Activated naive CD4-positive, alpha-beta T cell treated with anti-CD3 and anti-CD28 coated beads, Interleukin-2, amount 50 U/mL, for 72 hours (primary cell): ENCODE measurements around the gene PIK3CA. TPM values are rescaled to one million over a fixed set of nuclear protein-coding genes. Genes with fewer than 3 reads are reported as not detected.
A peak's percentile ranks its signal among the peaks of the same experiment; 100 is the strongest.

Source experiments
- ATAC-seq, 2 donors: fragments of 150-1000 bp; cut with Tn5 transposase; 2 replicates each; pipeline ENCODE4 v1.10.0; 2021; ENCODE audit warnings: mild to moderate bottlenecking in 2 of 2, moderate library complexity in 2 of 2
- DNase-seq, 2 donors: peaks; one replicate each; pipeline ENCODE4 v3.0.0; 2021 to 2022; ENCODE audit warnings: low spot score in 2 of 2
- H3K27ac Mint-ChIP-seq, 2 donors: one replicate each; pipeline ENCODE4 v1.8.0; 2022; ENCODE audit warnings: mild to moderate bottlenecking in 2 of 2, mixed read lengths in 2 of 2
- H3K36me3 Mint-ChIP-seq, 2 donors: one replicate each; pipeline ENCODE4 v1.8.0; 2022; ENCODE audit warnings: mixed read lengths in 2 of 2
- H3K9me3 Mint-ChIP-seq, 2 donors: one replicate each; pipeline ENCODE4 v1.8.0; 2022; ENCODE audit warnings: mixed read lengths in 2 of 2
- total RNA-seq, 2 donors: library from RNA; stranded (reverse); gene quantifications; one replicate each; pipeline ENCODE4 v1.2.3, GENCODE V29; 2022

The PIK3CA gene
- total RNA-seq, 2 donors from 2014 or later: 9.0 to 16.0 TPM

DNA sequence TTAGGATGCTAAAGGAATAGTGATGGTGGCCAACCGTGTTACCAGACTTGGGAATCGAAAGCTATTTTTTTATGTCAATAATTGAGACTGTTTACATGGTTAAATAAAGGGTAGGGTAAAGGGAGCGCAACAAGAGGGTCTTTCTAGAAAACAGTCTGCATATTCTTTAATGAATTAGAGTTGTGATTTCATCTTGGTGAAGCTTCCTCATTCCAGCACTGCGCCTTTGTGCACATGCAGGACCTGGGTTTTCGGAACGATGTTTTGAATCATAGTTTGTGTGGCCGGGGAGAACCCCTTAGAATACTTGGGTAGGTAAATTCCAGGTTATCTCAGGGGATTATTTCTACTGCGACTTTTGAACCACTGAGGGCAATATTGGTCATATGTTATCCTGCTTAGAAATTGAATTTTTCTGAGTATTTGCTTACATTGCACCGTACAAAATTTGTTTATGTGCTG lies 1.3 kb downstream of the PIK3CA start:
- H3K36me3 Mint-ChIP-seq: no peaks in the 10 kb centered on the region
- H3K27ac Mint-ChIP-seq: peak overlapping the region in 1 of 2 donors; percentile 97
- peak; percentile 38 to 63 for DNase-seq
- no peaks in the 10 kb centered on the region for H3K9me3 Mint-ChIP-seq
- peak; percentile 18 to 56 for ATAC-seq

DNA sequence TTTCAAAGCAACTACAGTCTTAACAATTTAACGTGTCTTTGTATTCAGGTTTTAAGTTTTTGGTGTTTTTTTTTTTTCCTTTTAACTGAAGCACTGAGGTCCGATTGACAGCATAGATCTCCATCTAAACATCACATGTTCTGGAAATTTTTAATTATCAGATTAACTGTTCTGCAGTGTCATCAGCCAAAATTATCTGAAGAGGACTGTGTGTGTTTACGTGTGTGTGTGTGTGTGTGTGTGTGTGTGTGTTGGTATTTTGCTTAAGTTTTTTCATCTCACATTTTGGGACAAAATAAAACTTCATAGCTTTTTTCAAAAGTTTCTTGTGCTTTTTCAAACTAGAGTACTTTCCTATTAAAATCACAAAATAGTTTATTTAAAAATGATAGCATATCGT lies 1.8 kb downstream of the PIK3CA start:
- H3K36me3 Mint-ChIP-seq: no peaks in the 10 kb centered on the region
- H3K27ac Mint-ChIP-seq: no peak overlapping the region
- no peak for DNase-seq
- ATAC-seq: no peak
- no peaks in the 10 kb centered on the region for H3K9me3 Mint-ChIP-seq

DNA sequence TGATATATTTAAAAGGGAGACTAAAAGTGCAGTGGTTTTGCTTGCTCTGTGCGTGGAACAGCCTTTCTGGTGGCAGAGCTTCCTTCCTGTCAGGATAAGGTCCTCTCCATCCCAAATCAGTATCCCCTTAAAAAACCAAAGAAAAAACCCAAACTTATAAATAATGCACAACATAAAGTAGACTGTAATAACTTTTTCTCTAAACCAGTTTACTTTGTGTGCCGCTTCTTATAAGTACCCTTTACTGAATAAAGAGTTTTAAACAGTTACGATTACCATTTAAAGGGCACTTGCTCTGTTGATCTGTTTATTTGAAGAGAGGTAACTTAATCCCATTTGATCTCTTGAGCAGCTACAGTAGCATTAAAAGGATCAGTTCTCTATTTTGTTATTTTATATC lies 2.5 kb downstream of the PIK3CA start:
- ATAC-seq: no peak

DNA sequence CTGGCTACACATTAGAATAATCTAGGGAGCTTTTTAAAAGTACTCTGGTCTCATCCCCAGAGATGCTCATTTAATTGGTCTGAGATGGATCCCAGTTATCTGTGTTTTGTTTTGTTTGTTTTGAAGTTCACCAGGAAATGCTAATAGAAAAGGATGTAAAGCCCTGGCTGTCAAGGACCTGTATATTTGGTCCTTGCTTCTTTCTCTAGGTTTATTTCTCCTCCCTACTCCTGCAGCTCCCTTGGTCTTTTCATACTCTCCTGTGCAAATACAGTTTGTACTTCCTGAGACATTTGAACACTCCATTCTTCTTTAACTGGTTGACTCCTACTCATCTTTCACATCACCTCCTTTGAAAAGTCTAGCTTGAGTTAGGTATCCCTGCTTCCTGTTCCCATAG lies 3.3 kb downstream of the PIK3CA start:
- no peaks in the 10 kb centered on the region for H3K36me3 Mint-ChIP-seq
- H3K9me3 Mint-ChIP-seq: no peaks in the 10 kb centered on the region
- H3K27ac Mint-ChIP-seq: no peak overlapping the region
- DNase-seq (no peak), ATAC-seq (no peak)

More for the DNA sequence above, 2.5 kb downstream of the PIK3CA start:
- DNase-seq: no peak
- no peaks in the 10 kb centered on the region for H3K36me3 Mint-ChIP-seq
- H3K9me3 Mint-ChIP-seq: no peaks in the 10 kb centered on the region
- no peak overlapping the region for H3K27ac Mint-ChIP-seq

DNA sequence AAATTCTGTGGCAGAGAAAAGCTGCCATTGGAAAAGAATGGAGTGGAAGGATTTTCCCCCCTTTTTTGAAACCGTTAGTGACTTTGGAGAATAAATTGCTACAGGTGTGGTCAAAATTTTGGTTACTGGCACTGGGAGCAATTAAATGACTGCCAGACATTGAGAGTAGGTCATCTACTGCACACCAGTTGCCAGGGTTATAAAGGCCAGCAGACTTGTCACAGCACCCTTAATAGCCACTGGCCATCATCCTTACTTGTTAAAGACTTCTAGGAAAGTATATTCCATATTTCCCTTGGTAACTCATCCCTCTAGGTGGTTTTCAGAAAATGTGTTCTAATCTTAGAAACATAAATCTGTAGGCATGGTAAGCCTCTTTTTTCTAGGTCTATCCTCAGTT lies 8.0 kb downstream of the PIK3CA start:
- no peak for DNase-seq
- ATAC-seq: no peak
- Mint-ChIP-seq H3K9me3 (peaks cover 0 to 4% of the 10 kb centered on the region in 2 donors), H3K36me3 (no peaks in the 10 kb centered on the region), H3K27ac (no peak overlapping the region)

DNA sequence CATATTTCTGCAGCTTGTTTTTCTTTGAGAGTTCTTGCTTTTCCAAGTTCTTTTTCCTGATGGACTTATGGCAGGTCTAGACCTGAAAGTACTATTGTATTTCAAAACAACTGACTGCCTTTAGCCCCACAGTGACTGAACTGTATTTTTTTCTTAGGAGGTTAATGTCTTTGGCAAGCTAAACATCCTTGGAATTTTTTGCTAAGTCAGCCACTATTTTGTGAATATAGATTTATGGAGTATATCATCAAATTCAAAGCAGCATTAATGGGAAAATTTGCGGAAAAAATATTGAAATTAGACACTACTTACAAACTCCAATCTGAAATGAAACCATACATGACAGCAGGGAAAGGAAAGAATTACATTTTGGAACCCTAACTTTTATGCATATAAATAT lies 8.6 kb downstream of the PIK3CA start:
- Mint-ChIP-seq H3K27ac (no peak overlapping the region), H3K9me3 (peaks cover 0 to 7% of the 10 kb centered on the region in 2 donors), H3K36me3 (no peaks in the 10 kb centered on the region)
- no peak for DNase-seq
- no peak for ATAC-seq

DNA sequence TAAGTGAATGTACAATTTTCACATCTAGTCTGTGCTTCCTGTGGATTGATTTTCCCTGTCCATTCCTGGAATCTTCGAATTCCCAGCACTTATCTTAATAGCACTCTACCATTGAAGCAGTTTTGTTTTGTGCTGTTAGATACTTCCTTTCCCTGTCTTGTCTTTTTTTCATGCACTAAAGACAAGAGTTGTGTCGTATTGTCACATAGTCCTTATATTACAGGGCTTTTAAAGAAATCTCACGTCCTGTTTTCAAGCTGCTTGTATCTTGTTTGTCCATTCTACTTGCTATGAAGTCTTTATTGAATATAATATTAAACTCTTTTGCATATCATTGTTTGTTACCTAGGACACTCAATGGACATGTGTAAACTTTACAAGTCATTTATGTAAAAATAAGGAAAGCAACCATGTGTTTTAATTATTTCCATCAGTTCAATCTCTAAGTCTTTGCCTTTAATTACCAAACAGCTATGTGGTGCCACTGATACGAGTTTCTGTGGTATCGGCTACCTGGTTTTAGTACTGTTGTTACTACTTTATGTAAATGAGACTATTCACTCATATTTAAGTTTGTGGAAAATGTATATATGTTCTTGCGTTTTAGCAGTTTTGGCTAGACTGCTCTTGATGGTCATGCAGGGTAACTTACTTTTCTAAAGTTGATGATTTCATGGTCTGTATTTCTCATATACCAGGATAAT lies 10.3 kb downstream of the PIK3CA start:
- Mint-ChIP-seq H3K9me3 (peaks cover 0 to 7% of the 10 kb centered on the region in 2 donors), H3K27ac (no peak overlapping the region), H3K36me3 (no peaks in the 10 kb centered on the region)
- no peak for DNase-seq
- peak; percentile 36 to 75 for ATAC-seq

DNA sequence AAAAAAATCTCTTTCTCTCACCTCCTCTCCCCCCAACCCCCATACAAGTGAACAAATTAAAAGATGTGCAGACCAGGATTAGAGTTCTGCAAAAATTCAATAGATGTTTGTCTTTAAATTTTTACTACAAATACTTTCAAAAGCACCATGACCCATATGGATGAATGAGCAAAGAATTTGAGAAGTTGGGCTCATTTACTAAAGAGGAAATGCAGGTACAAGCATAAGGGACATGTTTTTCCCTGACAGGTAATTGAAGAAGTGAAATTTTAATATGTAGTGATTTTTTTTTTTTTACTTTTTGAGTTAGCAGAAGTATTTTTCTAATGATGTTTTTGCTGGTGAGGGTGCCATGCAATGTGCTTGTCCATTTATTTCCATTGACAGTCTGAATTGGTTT lies 15.3 kb downstream of the PIK3CA start:
- H3K9me3 Mint-ChIP-seq: peaks cover 0 to 7% of the 10 kb centered on the region in 2 donors
- DNase-seq (no peak), ATAC-seq (no peak)
- H3K27ac Mint-ChIP-seq: no peak overlapping the region
- no peaks in the 10 kb centered on the region for H3K36me3 Mint-ChIP-seq

DNA sequence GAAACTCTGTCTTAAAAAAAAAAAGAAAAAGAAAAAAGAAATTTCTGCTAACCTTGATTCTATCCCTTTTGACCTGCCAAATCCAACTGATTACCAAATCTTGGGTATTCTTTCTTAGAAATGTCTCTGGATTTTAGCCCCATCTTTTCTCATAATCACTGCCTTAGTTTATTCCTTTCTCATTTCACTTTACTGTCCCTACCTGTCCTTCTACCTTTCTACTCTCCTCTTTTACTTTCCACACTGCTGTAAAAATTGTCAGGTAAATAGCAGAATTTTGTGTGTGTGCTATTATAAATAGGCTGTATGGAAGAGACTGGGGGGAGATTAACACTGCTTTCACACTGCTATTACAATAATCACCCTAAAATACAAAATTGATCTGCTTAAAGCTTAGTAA lies 16.7 kb downstream of the PIK3CA start:
- H3K27ac Mint-ChIP-seq: no peak overlapping the region
- ATAC-seq (no peak), DNase-seq (no peak)
- peaks cover 2 to 7% of the 10 kb centered on the region in 2 donors for H3K36me3 Mint-ChIP-seq
- H3K9me3 Mint-ChIP-seq: peaks cover under 1 to 7% of the 10 kb centered on the region in 2 donors

DNA sequence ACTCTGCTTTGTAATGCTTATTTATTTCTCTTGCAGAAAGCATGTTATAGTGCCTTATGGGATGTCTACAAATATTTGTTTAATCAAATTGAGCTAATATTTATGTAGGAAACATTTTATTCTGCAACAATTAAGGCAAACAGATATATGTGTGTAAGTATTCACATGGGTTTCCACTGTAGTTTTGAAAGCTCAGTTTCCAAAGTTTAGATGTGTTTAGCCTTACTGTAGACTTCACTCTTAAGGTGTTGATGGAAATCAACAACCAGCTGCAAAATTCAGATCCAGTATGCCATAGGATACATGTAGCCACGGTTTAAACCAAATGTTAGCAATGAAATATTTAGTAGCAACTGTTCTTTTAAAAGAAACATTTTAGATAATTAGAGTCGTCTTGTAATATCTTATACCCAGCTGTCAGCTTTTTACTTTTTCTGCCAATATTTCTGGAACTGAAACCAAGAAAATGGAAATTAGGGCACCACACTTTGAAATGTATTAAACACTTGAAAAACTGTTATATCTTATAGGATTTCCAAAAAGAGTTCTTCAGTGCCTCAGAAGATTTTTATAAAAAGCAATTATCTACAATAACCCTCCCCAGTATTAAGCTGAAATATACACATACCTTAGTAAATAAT lies 18.5 kb downstream of the PIK3CA start:
- Mint-ChIP-seq H3K9me3 (peaks cover 3 to 12% of the 10 kb centered on the region in 2 donors), H3K36me3 (peaks cover 5 to 19% of the 10 kb centered on the region in 2 donors)

DNA sequence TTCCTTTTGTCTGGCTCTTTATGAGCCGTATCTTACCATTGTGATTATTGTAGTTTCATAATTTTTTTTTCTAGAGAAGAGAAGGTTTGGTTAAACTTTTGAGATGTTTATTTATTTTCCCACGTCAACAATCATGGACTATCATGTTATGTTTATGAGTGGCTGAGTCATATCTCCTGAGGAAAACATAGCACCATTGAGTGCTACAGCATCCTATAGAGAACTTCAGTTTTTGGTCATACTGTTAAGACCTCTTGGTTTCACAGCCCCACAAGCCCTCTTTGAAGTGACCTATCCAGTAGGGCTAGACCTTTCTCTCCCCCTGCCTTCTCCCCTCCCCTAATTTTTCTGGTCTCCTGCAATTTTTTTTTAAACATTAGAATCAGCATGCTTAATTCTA lies 20.8 kb downstream of the PIK3CA start:
- Mint-ChIP-seq H3K9me3 (peaks cover 3 to 12% of the 10 kb centered on the region in 2 donors), H3K36me3 (peaks cover 5 to 19% of the 10 kb centered on the region in 2 donors), H3K27ac (no peak overlapping the region)
- DNase-seq (no peak), ATAC-seq (no peak)

More for the DNA sequence above, 18.5 kb downstream of the PIK3CA start:
- H3K27ac Mint-ChIP-seq: no peak overlapping the region
- ATAC-seq (no peak), DNase-seq (no peak)

DNA sequence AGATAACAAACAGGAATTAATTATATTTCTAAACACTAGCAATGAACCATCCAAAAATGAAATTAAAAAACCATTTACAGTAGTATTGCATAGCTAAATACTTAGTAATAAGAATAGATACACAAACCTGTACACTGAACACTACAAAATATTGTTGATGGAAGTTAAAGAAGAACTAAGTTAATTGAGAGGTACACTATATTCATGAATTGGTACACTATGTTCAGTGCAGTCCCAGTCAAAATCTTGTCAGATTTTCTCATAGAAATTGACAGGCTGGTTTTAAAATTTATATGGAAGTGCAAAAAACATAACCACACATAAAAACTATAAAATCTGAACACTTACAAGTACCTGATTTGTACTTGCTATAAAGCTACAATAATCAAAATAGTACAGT lies 24.4 kb downstream of the PIK3CA start:
- H3K27ac Mint-ChIP-seq: no peak overlapping the region
- H3K9me3 Mint-ChIP-seq: peaks cover 3 to 12% of the 10 kb centered on the region in 2 donors
- peaks cover 5 to 19% of the 10 kb centered on the region in 2 donors for H3K36me3 Mint-ChIP-seq
- ATAC-seq (no peak), DNase-seq (no peak)

DNA sequence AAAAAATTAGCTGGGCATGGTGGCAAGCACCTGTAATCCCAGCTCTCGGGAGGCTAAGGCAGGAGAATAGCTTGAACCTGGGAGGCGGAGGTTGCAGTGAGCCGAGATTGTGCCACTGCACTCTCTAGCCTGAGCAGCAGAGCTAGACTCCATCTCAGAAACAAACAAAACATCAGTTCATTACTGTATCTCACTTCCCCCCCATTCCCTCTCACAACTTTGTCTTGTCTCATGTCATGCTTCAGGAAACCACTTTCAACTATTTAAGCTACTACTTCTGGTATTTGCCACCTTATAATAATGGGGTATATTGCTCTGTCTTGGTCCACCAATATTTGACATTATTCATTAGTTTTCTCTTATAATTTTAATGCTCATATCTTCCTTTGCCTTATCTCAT lies 26.2 kb downstream of the PIK3CA start:
- H3K27ac Mint-ChIP-seq: no peak overlapping the region
- H3K36me3 Mint-ChIP-seq: peaks cover 5 to 18% of the 10 kb centered on the region in 2 donors
- DNase-seq (no peak), ATAC-seq (no peak)
- H3K9me3 Mint-ChIP-seq: peaks cover 3 to 12% of the 10 kb centered on the region in 2 donors

DNA sequence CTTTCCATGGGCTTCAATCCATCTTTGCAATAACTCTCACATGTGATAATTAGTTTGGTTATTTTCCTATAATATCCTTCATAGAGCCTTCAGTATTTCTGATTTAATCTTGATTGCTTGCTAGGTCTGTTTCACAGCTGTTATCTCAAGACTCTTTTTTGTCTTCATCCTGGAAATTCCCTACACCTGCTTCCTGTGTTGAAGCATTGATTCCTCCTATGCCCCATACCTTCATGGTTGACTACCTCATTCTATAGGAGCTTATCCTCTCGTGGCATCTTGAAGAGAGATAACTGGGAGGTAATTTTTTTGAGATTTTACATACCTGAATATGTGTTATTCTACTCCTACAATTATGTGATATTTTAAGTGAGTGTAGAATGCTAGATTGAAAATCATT lies 26.7 kb downstream of the PIK3CA start:
- Mint-ChIP-seq H3K9me3 (peaks cover 2 to 12% of the 10 kb centered on the region in 2 donors), H3K27ac (peak overlapping the region in 1 of 2 donors; percentile 52), H3K36me3 (peaks cover 3 to 12% of the 10 kb centered on the region in 2 donors)
- DNase-seq: no peak
- no peak for ATAC-seq

DNA sequence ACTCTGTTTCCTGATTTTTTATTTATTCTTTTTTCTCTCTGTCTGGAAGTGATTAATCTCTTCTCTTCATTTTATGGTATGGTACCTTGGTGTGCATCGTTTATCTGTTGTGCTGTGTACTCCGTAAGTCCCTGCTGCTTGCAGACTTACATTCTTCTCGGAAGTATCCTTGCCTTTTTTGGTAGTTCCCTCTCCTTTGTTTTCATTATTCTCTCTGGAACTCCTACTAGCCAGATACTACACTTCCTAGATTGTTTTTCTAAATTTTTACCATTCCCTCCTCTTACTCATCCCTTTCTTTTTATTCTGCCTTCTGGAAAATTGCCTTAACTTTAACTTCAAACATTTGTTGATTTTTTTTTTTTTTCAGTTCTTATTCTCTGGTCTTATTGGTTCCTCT lies 27.2 kb downstream of the PIK3CA start:
- no peak for DNase-seq
- H3K9me3 Mint-ChIP-seq: peaks cover 0 to 12% of the 10 kb centered on the region in 2 donors
- H3K36me3 Mint-ChIP-seq: peaks cover 0 to 9% of the 10 kb centered on the region in 2 donors
- no peak for ATAC-seq
- peak overlapping the region in 1 of 2 donors; percentile 52 for H3K27ac Mint-ChIP-seq

DNA sequence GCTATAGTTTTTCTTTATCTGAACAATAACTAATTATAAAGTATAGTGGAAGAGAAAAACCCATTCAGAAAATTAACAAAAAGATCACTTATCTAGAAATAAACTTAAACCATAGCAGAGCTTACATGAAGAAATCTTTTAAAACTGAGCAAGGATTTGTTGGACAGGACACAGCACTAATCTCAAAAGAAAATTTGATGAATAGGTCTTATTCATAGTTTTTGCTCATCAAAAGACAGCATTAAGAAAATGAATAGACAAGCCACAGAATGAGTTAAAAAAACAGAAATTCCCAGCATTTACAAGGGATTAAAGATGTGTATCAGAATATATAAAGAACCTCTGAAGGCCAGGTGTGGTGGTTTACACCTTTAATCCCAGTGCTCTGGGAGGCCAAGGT lies 29.5 kb downstream of the PIK3CA start:
- Mint-ChIP-seq H3K36me3 (no peaks in the 10 kb centered on the region), H3K9me3 (no peaks in the 10 kb centered on the region), H3K27ac (no peak overlapping the region)
- ATAC-seq (no peak), DNase-seq (no peak)

DNA sequence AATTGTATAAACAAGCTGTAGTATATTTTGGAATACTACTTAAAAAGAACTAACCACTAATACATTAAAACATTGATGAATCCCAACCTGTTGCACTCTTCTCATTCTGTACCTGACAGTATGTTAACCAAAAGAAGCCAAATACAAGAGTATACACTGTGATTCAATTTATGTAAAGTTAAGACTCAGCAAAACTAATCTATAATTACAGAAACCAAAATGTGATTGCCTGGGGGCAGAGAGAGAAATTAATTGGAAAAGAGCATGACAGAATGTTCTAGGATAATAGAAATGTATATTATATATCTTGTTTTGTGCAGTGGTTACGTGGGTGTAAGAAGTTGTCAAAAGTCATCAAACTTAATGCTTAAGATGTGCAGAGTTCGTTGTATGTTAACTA lies 31.1 kb downstream of the PIK3CA start:
- DNase-seq (no peak), ATAC-seq (no peak)
- Mint-ChIP-seq H3K27ac (no peak overlapping the region), H3K36me3 (no peaks in the 10 kb centered on the region), H3K9me3 (no peaks in the 10 kb centered on the region)
